ENCODE results near the gene COMMD6. TPM values are rescaled to one million over a fixed set of nuclear protein-coding genes. Genes with fewer than 3 reads are reported as not detected.

The COMMD6 gene
- total RNA-seq, 2 experiments from 2014 or later = 81.3 to 87.6 TPM

GRCh38 chr13:75480671-75481175 lies 56.9 kb downstream of the COMMD6 start:
- Histone ChIP-seq H3K4me2 (ENCODE audit: low read length) (peak overlapping the region; percentile 84), H4K20me1 (ENCODE audit: insufficient read depth, low read length) (peaks cover 26% of the 10 kb centered on the region), H3K4me3 (ENCODE audit: low read depth, low read length, poor library complexity, severe bottlenecking) (peak overlapping the region; percentile 76), H2AFZ (ENCODE audit: low read length) (peak overlapping the region; percentile 91), H3K4me1 (ENCODE audit: insufficient read depth, low read length, poor library complexity, severe bottlenecking) (peaks cover 31% of the 10 kb centered on the region), H3K9me3 (ENCODE audit: low read length) (no peaks in the 10 kb centered on the region), H3K36me3 (ENCODE audit: insufficient read depth, low read length) (peaks cover 12% of the 10 kb centered on the region; the same call in 1 of the 2 replicates), H3K79me2 (ENCODE audit: insufficient read depth, low read depth, low read length) (peaks cover 46% of the 10 kb centered on the region), H3K27ac (ENCODE audit: low read depth, low read length, poor library complexity, severe bottlenecking) (peak overlapping the region; percentile 62), H3K9me2 (ENCODE audit: insufficient read depth, low read length) (no peaks in the 10 kb centered on the region)
- intact Hi-C loops (cut with micrococcal nuclease; ENCODE audit: unreplicated experiment) = loop anchor here (5.0 kb wide), 1 partner anchor 157 kb away; the partner anchor contains the start of gene LMO7
- TF ChIP-seq CTCF (conservative IDR thresholded peaks at IDR 0.05; ENCODE audit: low read length) = no peak
- TF ChIP-seq EZH2phosphoT487 (IDR thresholded peaks at IDR 0.05; ENCODE audit: borderline replicate concordance, low read depth, low read length) = no peak
- peak; percentile 82 for DNase-seq (ENCODE audit: low spot score)
- ChIA-PET CTCF (ENCODE audit: unreplicated experiment) (no interaction called here), POLR2A (interaction anchor here (0.6 kb wide), 1 partner anchor 1576 kb away, joined by 4 read pairs; no protein-coding TSS in a partner anchor)
- no TSS peak for BruUV-seq (replicated peaks)

GRCh38 chr13:75479102-75479740 lies 58.4 kb downstream of the COMMD6 start:
- no peaks in the 10 kb centered on the region for H3K9me2 ChIP-seq (ENCODE audit: insufficient read depth, low read length)
- peaks cover 12% of the 10 kb centered on the region; the same call in 1 of the 2 replicates for H3K36me3 ChIP-seq (ENCODE audit: insufficient read depth, low read length)
- peaks cover 26% of the 10 kb centered on the region for H4K20me1 ChIP-seq (ENCODE audit: insufficient read depth, low read length)
- peak overlapping the region; percentile 84 for H3K4me2 ChIP-seq (ENCODE audit: low read length)
- no TSS peak for BruUV-seq (replicated peaks)
- H3K79me2 ChIP-seq (ENCODE audit: insufficient read depth, low read depth, low read length) = peaks cover 54% of the 10 kb centered on the region
- H3K9me3 ChIP-seq (ENCODE audit: low read length) = no peaks in the 10 kb centered on the region
- CTCF ChIA-PET (ENCODE audit: unreplicated experiment) = no interaction called here
- H3K4me1 ChIP-seq (ENCODE audit: insufficient read depth, low read length, poor library complexity, severe bottlenecking) = peaks cover 31% of the 10 kb centered on the region
- no peak overlapping the region for H3K27ac ChIP-seq (ENCODE audit: low read depth, low read length, poor library complexity, severe bottlenecking)
- H3K4me3 ChIP-seq (ENCODE audit: low read depth, low read length, poor library complexity, severe bottlenecking) = peak overlapping the region; percentile 76
- no peak for TF ChIP-seq CTCF (conservative IDR thresholded peaks at IDR 0.05; ENCODE audit: low read length)
- no peak for TF ChIP-seq EZH2phosphoT487 (IDR thresholded peaks at IDR 0.05; ENCODE audit: borderline replicate concordance, low read depth, low read length)
- H2AFZ ChIP-seq (ENCODE audit: low read length) = no peak overlapping the region
- POLR2A ChIA-PET = interaction anchor here (0.7 to 1.8 kb wide), 3 partner anchors 9 to 113 kb away, joined by 5 to 8 read pairs (median 6); no protein-coding TSS in a partner anchor
- DNase-seq (ENCODE audit: low spot score) = peak; percentile 14
- intact Hi-C loops (cut with micrococcal nuclease; ENCODE audit: unreplicated experiment) = no loop called here

GRCh38 chr13:75478659-75479058 lies 59.0 kb downstream of the COMMD6 start:
- Histone ChIP-seq H3K27ac (ENCODE audit: low read depth, low read length, poor library complexity, severe bottlenecking) (no peak overlapping the region), H2AFZ (ENCODE audit: low read length) (no peak overlapping the region), H3K4me1 (ENCODE audit: insufficient read depth, low read length, poor library complexity, severe bottlenecking) (peaks cover 31% of the 10 kb centered on the region), H3K4me3 (ENCODE audit: low read depth, low read length, poor library complexity, severe bottlenecking) (peak overlapping the region; percentile 76), H3K36me3 (ENCODE audit: insufficient read depth, low read length) (peaks cover 12% of the 10 kb centered on the region; the same call in 1 of the 2 replicates), H4K20me1 (ENCODE audit: insufficient read depth, low read length) (peaks cover 26% of the 10 kb centered on the region), H3K9me2 (ENCODE audit: insufficient read depth, low read length) (no peaks in the 10 kb centered on the region), H3K9me3 (ENCODE audit: low read length) (no peaks in the 10 kb centered on the region), H3K79me2 (ENCODE audit: insufficient read depth, low read depth, low read length) (peaks cover 54% of the 10 kb centered on the region), H3K4me2 (ENCODE audit: low read length) (peak overlapping the region; percentile 84)
- TF ChIP-seq CTCF (conservative IDR thresholded peaks at IDR 0.05; ENCODE audit: low read length) = no peak
- no peak for TF ChIP-seq EZH2phosphoT487 (IDR thresholded peaks at IDR 0.05; ENCODE audit: borderline replicate concordance, low read depth, low read length)
- CTCF ChIA-PET (ENCODE audit: unreplicated experiment) = no interaction called here
- POLR2A ChIA-PET = interaction anchor here (1.8 kb wide), 1 partner anchor 9 kb away, joined by 6 read pairs; no protein-coding TSS in a partner anchor
- no TSS peak for BruUV-seq (replicated peaks)
- intact Hi-C loops (cut with micrococcal nuclease; ENCODE audit: unreplicated experiment) = no loop called here
- no peak for DNase-seq (ENCODE audit: low spot score)

Data from OCI-LY7 (cell line).